Activated naive CD4-positive, alpha-beta T cell treated with anti-CD3 and anti-CD28 coated beads for 36 hours (primary cell): Measurements from ENCODE around the gene KLHDC4. TPM values are rescaled to one million over a fixed set of nuclear protein-coding genes. Genes with fewer than 3 reads are reported as not detected.

Source experiments
- CTCF ChIA-PET: fragments of 350-600 bp; sonication (Branson Sonifier 250); formaldehyde crosslinking; loops from one replicate; lab custom pipeline; 2021; ENCODE audit warnings: antibody characterized with exemption; lab: Charles Lee
- DNase-seq: peaks from one replicate; pipeline ENCODE4 v3.0.0-alpha.2; 2020
- H3K27ac Mint-ChIP-seq: one replicate; pipeline ENCODE4 v1.8.0; 2021; ENCODE audit warnings: mild to moderate bottlenecking, mixed read lengths
- H3K27me3 Mint-ChIP-seq: one replicate; pipeline ENCODE4 v1.8.0; 2021; ENCODE audit warnings: low read depth, mixed read lengths
- H3K36me3 Mint-ChIP-seq: one replicate; pipeline ENCODE4 v1.8.0; 2021; ENCODE audit warnings: low read depth, mixed read lengths
- H3K4me1 Mint-ChIP-seq: one replicate; pipeline ENCODE4 v1.8.0; 2021; ENCODE audit warnings: low read depth, mixed read lengths
- H3K4me3 Mint-ChIP-seq: one replicate; pipeline ENCODE4 v1.8.0; 2021; ENCODE audit warnings: mild to moderate bottlenecking, moderate library complexity, mixed read lengths
- H3K9me3 Mint-ChIP-seq: one replicate; pipeline ENCODE4 v1.8.0; 2021; ENCODE audit warnings: mixed read lengths
- intact Hi-C: fragments of 100-400 bp; cut with micrococcal nuclease; formaldehyde crosslinking; loops from one replicate; pipeline ENCODE4 v1.15.1; 2023
- total RNA-seq, 2 experiments: library from RNA; stranded (reverse); gene quantifications; one replicate each; pipeline ENCODE4 v1.2.3, GENCODE V29; 2021

Gene KLHDC4
- total RNA-seq, 2 experiments from 2014 or later, result 56.2 to 62.4 TPM

- H3K4me3 Mint-ChIP-seq, result no peak overlapping the region
- no peaks in the 10 kb centered on the region for H3K4me1 Mint-ChIP-seq
- intact Hi-C loops, result no loop called here
- H3K27me3 Mint-ChIP-seq, result no peaks in the 10 kb centered on the region
- no peak for DNase-seq
- no peak overlapping the region for H3K27ac Mint-ChIP-seq
- CTCF ChIA-PET, result no interaction called here
- no peaks in the 10 kb centered on the region for H3K9me3 Mint-ChIP-seq
- peaks cover 3% of the 10 kb centered on the region for H3K36me3 Mint-ChIP-seq
These were observed 75.8 kb downstream of the KLHDC4 start for GRCh38 chr16:87689956-87690465.

GRCh38 chr16:87688876-87689815, 76.6 kb downstream of the KLHDC4 start:
- Mint-ChIP-seq H3K36me3 (no peaks in the 10 kb centered on the region), H3K4me3 (no peak overlapping the region), H3K9me3 (no peaks in the 10 kb centered on the region), H3K4me1 (no peaks in the 10 kb centered on the region), H3K27ac (no peak overlapping the region), H3K27me3 (no peaks in the 10 kb centered on the region)
- no peak for DNase-seq
- CTCF ChIA-PET, result no interaction called here
- intact Hi-C loops, result no loop called here

GRCh38 chr16:87687998-87688529, 77.7 kb downstream of the KLHDC4 start:
- DNase-seq, result no peak

GRCh38 chr16:87687126-87687910, 78.5 kb downstream of the KLHDC4 start:
- Mint-ChIP-seq H3K36me3 (no peaks in the 10 kb centered on the region), H3K9me3 (no peaks in the 10 kb centered on the region), H3K4me1 (peaks cover 3% of the 10 kb centered on the region), H3K27ac (no peak overlapping the region), H3K4me3 (no peak overlapping the region), H3K27me3 (no peaks in the 10 kb centered on the region)
- CTCF ChIA-PET, result no interaction called here
- no peak for DNase-seq
- intact Hi-C loops, result no loop called here

More at GRCh38 chr16:87687998-87688529, 77.7 kb downstream of the KLHDC4 start:
- H3K4me1 Mint-ChIP-seq, result no peaks in the 10 kb centered on the region
- H3K27ac Mint-ChIP-seq, result no peak overlapping the region
- H3K36me3 Mint-ChIP-seq, result no peaks in the 10 kb centered on the region
- CTCF ChIA-PET, result no interaction called here
- no peak overlapping the region for H3K4me3 Mint-ChIP-seq
- H3K9me3 Mint-ChIP-seq, result no peaks in the 10 kb centered on the region
- no peaks in the 10 kb centered on the region for H3K27me3 Mint-ChIP-seq
- intact Hi-C loops, result no loop called here

- Mint-ChIP-seq H3K27ac (no peak overlapping the region), H3K9me3 (no peaks in the 10 kb centered on the region), H3K4me1 (peaks cover 10% of the 10 kb centered on the region), H3K36me3 (no peaks in the 10 kb centered on the region), H3K4me3 (no peak overlapping the region), H3K27me3 (no peaks in the 10 kb centered on the region)
- no peak for DNase-seq
- intact Hi-C loops, result no loop called here
- CTCF ChIA-PET, result no interaction called here
These were observed 79.1 kb downstream of the KLHDC4 start for GRCh38 chr16:87686697-87687096.

GRCh38 chr16:87685766-87686165, 80.0 kb downstream of the KLHDC4 start:
- intact Hi-C loops, result no loop called here
- Mint-ChIP-seq H3K9me3 (no peaks in the 10 kb centered on the region), H3K27me3 (no peaks in the 10 kb centered on the region), H3K4me1 (peaks cover 15% of the 10 kb centered on the region), H3K4me3 (no peak overlapping the region), H3K36me3 (no peaks in the 10 kb centered on the region), H3K27ac (no peak overlapping the region)
- CTCF ChIA-PET, result no interaction called here
- no peak for DNase-seq

GRCh38 chr16:87685405-87685755, 80.4 kb downstream of the KLHDC4 start:
- H3K27me3 Mint-ChIP-seq, result no peaks in the 10 kb centered on the region

GRCh38 chr16:87684711-87685404, 80.9 kb downstream of the KLHDC4 start:
- Mint-ChIP-seq H3K9me3 (no peaks in the 10 kb centered on the region), H3K27ac (no peak overlapping the region), H3K4me3 (no peak overlapping the region), H3K4me1 (peaks cover 17% of the 10 kb centered on the region), H3K36me3 (no peaks in the 10 kb centered on the region), H3K27me3 (no peaks in the 10 kb centered on the region)
- intact Hi-C loops, result no loop called here
- CTCF ChIA-PET, result interaction anchor here (0.6 kb wide), 1 partner anchor 83 kb away, joined by 4 read pairs; no protein-coding TSS in a partner anchor
- DNase-seq, result no peak

More at GRCh38 chr16:87685405-87685755, 80.4 kb downstream of the KLHDC4 start:
- CTCF ChIA-PET, result no interaction called here
- no peak for DNase-seq
- Mint-ChIP-seq H3K27ac (no peak overlapping the region), H3K9me3 (no peaks in the 10 kb centered on the region), H3K4me1 (peaks cover 17% of the 10 kb centered on the region), H3K36me3 (no peaks in the 10 kb centered on the region), H3K4me3 (no peak overlapping the region)
- intact Hi-C loops, result no loop called here

- CTCF ChIA-PET, result interaction anchor here (0.6 kb wide), 1 partner anchor 84 kb away, joined by 4 read pairs; no protein-coding TSS in a partner anchor
- intact Hi-C loops, result no loop called here
- Mint-ChIP-seq H3K4me3 (no peak overlapping the region), H3K27me3 (no peaks in the 10 kb centered on the region), H3K9me3 (no peaks in the 10 kb centered on the region), H3K27ac (no peak overlapping the region), H3K36me3 (no peaks in the 10 kb centered on the region), H3K4me1 (peaks cover 17% of the 10 kb centered on the region)
- no peak for DNase-seq
These were observed 81.6 kb downstream of the KLHDC4 start for GRCh38 chr16:87684106-87684677.

GRCh38 chr16:87682852-87683399, 82.9 kb downstream of the KLHDC4 start:
- no peaks in the 10 kb centered on the region for H3K27me3 Mint-ChIP-seq
- no peak overlapping the region for H3K4me3 Mint-ChIP-seq
- CTCF ChIA-PET, result no interaction called here

GRCh38 chr16:87681981-87682570, 83.7 kb downstream of the KLHDC4 start:
- peak overlapping the region; percentile 14 for H3K27ac Mint-ChIP-seq
- H3K9me3 Mint-ChIP-seq, result no peaks in the 10 kb centered on the region
- peaks cover 17% of the 10 kb centered on the region for H3K4me1 Mint-ChIP-seq
- CTCF ChIA-PET, result interaction anchor here (0.6 kb wide), 1 partner anchor 94 kb away, joined by 3 read pairs; no protein-coding TSS in a partner anchor
- no peaks in the 10 kb centered on the region for H3K36me3 Mint-ChIP-seq
- no peak overlapping the region for H3K4me3 Mint-ChIP-seq
- no peaks in the 10 kb centered on the region for H3K27me3 Mint-ChIP-seq
- DNase-seq, result peak; percentile 66
- intact Hi-C loops, result loop anchor here (2.0 kb wide), 2 partner anchors 21 to 41 kb away; no protein-coding TSS in a partner anchor

More at GRCh38 chr16:87682852-87683399, 82.9 kb downstream of the KLHDC4 start:
- H3K4me1 Mint-ChIP-seq, result peaks cover 17% of the 10 kb centered on the region
- DNase-seq, result no peak
- no peaks in the 10 kb centered on the region for H3K9me3 Mint-ChIP-seq
- intact Hi-C loops, result loop anchor here (2.0 kb wide), 2 partner anchors 20 to 40 kb away; no protein-coding TSS in a partner anchor
- no peak overlapping the region for H3K27ac Mint-ChIP-seq
- no peaks in the 10 kb centered on the region for H3K36me3 Mint-ChIP-seq
